GM12891 (cell line): ENCODE data around the gene OCA2.

Experiments used
- POLR2A ChIP-seq: IDR thresholded peaks from 2 replicates; pipeline ENCODE4 v1.6.1; 2011; ENCODE audit warnings: low read depth, low read length, control low read depth
- POLR2AphosphoS5 ChIP-seq: IDR thresholded peaks from 2 replicates; pipeline ENCODE4 v1.6.1; 2011; ENCODE audit warnings: low read depth, low read length, control low read depth
- SPI1 ChIP-seq: IDR thresholded peaks from 2 replicates; pipeline ENCODE4 v1.6.1; 2011; ENCODE audit warnings: low read depth, low read length, control low read depth
- TAF1 ChIP-seq: IDR thresholded peaks from 2 replicates; pipeline ENCODE4 v1.6.1; 2011; ENCODE audit warnings: low read depth, low read length, control low read depth

GRCh38 chr15:27871902-27872260, 227.2 kb downstream of the OCA2 start:
- TF ChIP-seq POLR2AphosphoS5 (no peak), TAF1 (no peak), POLR2A (no peak), SPI1 (no peak)
